OCI-LY7 (cell line): ENCODE measurements around the gene CHD9. TPM values are rescaled to one million over a fixed set of nuclear protein-coding genes. Genes with fewer than 3 reads are reported as not detected.
A peak's percentile ranks its signal among the peaks of the same experiment; 100 is the strongest.

Experiments used
- BruUV-seq: library from RNA; stranded (reverse); fragments of 400-500 nt; replicated peaks from 2 replicates; lab custom pipeline; 2021; lab: Mats Ljungman, UMichigan
- CTCF ChIA-PET: fragments of 300-600 bp; sonication (Branson Sonifier 250); formaldehyde crosslinking; loops from one replicate; lab custom pipeline; 2022; ENCODE audit warnings: antibody characterized with exemption; ENCODE audit not compliant: unreplicated experiment; lab: Charles Lee
- POLR2A ChIA-PET: fragments of 300-600 bp; sonication (Branson Sonifier 250); formaldehyde crosslinking; loops from one replicate; lab custom pipeline; 2022; ENCODE audit warnings: antibody characterized with exemption; lab: Charles Lee
- DNase-seq: peaks from one replicate; pipeline ENCODE4 v3.0.0-alpha.2; 2015; ENCODE audit warnings: low spot score
- H2AFZ ChIP-seq: fragments of 200-600 bp; sonication (generic), shearing (Covaris generic); 2 replicates; pipeline ENCODE4 v1.6.1; 2014; ENCODE audit warnings: mild to moderate bottlenecking, antibody characterized with exemption, low read length, moderate library complexity
- H3K27ac ChIP-seq: fragments of 200-600 bp; sonication (generic); 2 replicates; pipeline ENCODE4 v1.5.1; 2014; ENCODE audit warnings: mixed run types, low read depth, mild to moderate bottlenecking, moderate library complexity, low read length, inconsistent platforms; ENCODE audit not compliant: poor library complexity, severe bottlenecking
- H3K36me3 ChIP-seq: fragments of 200-600 bp; sonication (generic); 2 replicates; pipeline ENCODE4 v1.6.1; 2014; ENCODE audit warnings: mild to moderate bottlenecking, antibody characterized with exemption, low read length, moderate library complexity, mixed read lengths; ENCODE audit not compliant: insufficient read depth
- H3K4me1 ChIP-seq: fragments of 200-600 bp; sonication (generic); 2 replicates; pipeline ENCODE4 v1.5.1; 2014; ENCODE audit warnings: mild to moderate bottlenecking, low read length; ENCODE audit not compliant: insufficient read depth, poor library complexity, severe bottlenecking
- H3K4me2 ChIP-seq: fragments of 200-600 bp; sonication (generic); 2 replicates; pipeline ENCODE4 v1.6.1; 2014; ENCODE audit warnings: mild to moderate bottlenecking, low read length
- H3K4me3 ChIP-seq: fragments of 200-600 bp; sonication (generic); 2 replicates; pipeline ENCODE4 v1.5.1; 2014; ENCODE audit warnings: mild to moderate bottlenecking, low read depth, low read length; ENCODE audit not compliant: poor library complexity, severe bottlenecking
- H3K79me2 ChIP-seq: fragments of 200-600 bp; sonication (generic); 2 replicates; pipeline ENCODE4 v1.6.1; 2016; ENCODE audit warnings: low read depth, mild to moderate bottlenecking, low read length, moderate library complexity, mixed read lengths; ENCODE audit not compliant: insufficient read depth
- H3K9me2 ChIP-seq: fragments of 200-600 bp; sonication (generic); 2 replicates; pipeline ENCODE4 v1.6.1; 2016; ENCODE audit warnings: mild to moderate bottlenecking, low read length, mixed read lengths; ENCODE audit not compliant: insufficient read depth
- H3K9me3 ChIP-seq: fragments of 200-600 bp; sonication (generic); 2 replicates; pipeline ENCODE4 v1.6.1; 2014; ENCODE audit warnings: mild to moderate bottlenecking, mixed run types, low read length, mixed read lengths
- H4K20me1 ChIP-seq: fragments of 200-600 bp; sonication (generic); 2 replicates; pipeline ENCODE4 v1.6.1; 2014; ENCODE audit warnings: mild to moderate bottlenecking, antibody characterized with exemption, low read length, moderate library complexity, mixed read lengths; ENCODE audit not compliant: insufficient read depth
- CTCF ChIP-seq: fragments of 200-600 bp; sonication (generic); conservative IDR thresholded peaks from 2 replicates; pipeline ENCODE4 v1.5.1; 2014; ENCODE audit warnings: mild to moderate bottlenecking, antibody characterized with exemption, low read length, moderate library complexity, mixed read lengths
- EZH2phosphoT487 ChIP-seq: fragments of 200-600 bp; sonication (generic); IDR thresholded peaks from 2 replicates; pipeline ENCODE4 v1.6.1; 2018; ENCODE audit warnings: low read depth, borderline replicate concordance, mild to moderate bottlenecking, mixed run types, antibody characterized with exemption, low read length, moderate library complexity, mixed read lengths
- intact Hi-C: fragments of 100-400 bp; cut with micrococcal nuclease; formaldehyde crosslinking; loops from one replicate; pipeline ENCODE4 v1.10.0; 2022; ENCODE audit not compliant: unreplicated experiment
- total RNA-seq, 2 experiments: library from RNA; depleted of rRNA in 1 of 2; stranded (reverse); fragments of >200 nt in 1 of 2; shearing (Covaris generic) in 1 of 2; gene quantifications; 2 replicates each; pipeline ENCODE4 v1.2.3, GENCODE V29; 2014 to 2022

Gene CHD9
- total RNA-seq, 2 experiments from 2014 or later, result 52.6 to 85.9 TPM

GRCh38 chr16:53090591-53091411 is 36.0 kb downstream of the CHD9 start:
- ChIA-PET CTCF (interaction anchor here (0.8 kb wide), 1 partner anchor 31 kb away, joined by 3 read pairs; no protein-coding TSS in a partner anchor), POLR2A (interaction anchor here (0.5 to 1.9 kb wide), 5 partner anchors 8 to 41 kb away, joined by 3 to 6 read pairs (median 4); no protein-coding TSS in a partner anchor)
- Histone ChIP-seq H3K4me2 (peak overlapping the region; percentile 72), H3K27ac (peak overlapping the region; percentile 52), H3K79me2 (peaks cover 49% of the 10 kb centered on the region), H2AFZ (peak overlapping the region; percentile 23; the same call in 1 of the 2 replicates), H4K20me1 (no peaks in the 10 kb centered on the region), H3K9me2 (no peaks in the 10 kb centered on the region), H3K36me3 (peaks cover 17% of the 10 kb centered on the region), H3K4me1 (peaks cover 75% of the 10 kb centered on the region), H3K4me3 (peak overlapping the region; percentile 44), H3K9me3 (no peaks in the 10 kb centered on the region)
- DNase-seq, result peak; percentile 63
- intact Hi-C loops, result no loop called here
- TF ChIP-seq EZH2phosphoT487, result no peak
- TF ChIP-seq CTCF, result no peak
- no TSS peak for BruUV-seq

GRCh38 chr16:53091466-53092211 is 36.8 kb downstream of the CHD9 start:
- no peak for TF ChIP-seq EZH2phosphoT487
- no peak for TF ChIP-seq CTCF
- peaks cover 57% of the 10 kb centered on the region for H3K79me2 ChIP-seq
- CTCF ChIA-PET, result interaction anchor here (0.8 kb wide), 1 partner anchor 32 kb away, joined by 3 read pairs; no protein-coding TSS in a partner anchor
- peak overlapping the region; percentile 72 for H3K4me2 ChIP-seq
- no peaks in the 10 kb centered on the region for H3K9me3 ChIP-seq
- no peak overlapping the region; the same call in 1 of the 2 replicates for H2AFZ ChIP-seq
- no peaks in the 10 kb centered on the region for H3K9me2 ChIP-seq
- POLR2A ChIA-PET, result interaction anchor here (0.7 to 1.9 kb wide), 5 partner anchors 9 to 40 kb away, joined by 3 to 6 read pairs (median 4); no protein-coding TSS in a partner anchor
- peak; percentile 30 for DNase-seq
- H3K4me3 ChIP-seq, result peak overlapping the region; percentile 44
- no TSS peak for BruUV-seq
- H4K20me1 ChIP-seq, result no peaks in the 10 kb centered on the region
- peak overlapping the region; percentile 52 for H3K27ac ChIP-seq
- intact Hi-C loops, result no loop called here
- H3K36me3 ChIP-seq, result peaks cover 19% of the 10 kb centered on the region
- H3K4me1 ChIP-seq, result peaks cover 78% of the 10 kb centered on the region
